Lung (tissue), 12 donors: ENCODE results near the gene NEB. TPM values are rescaled to one million over a fixed set of nuclear protein-coding genes. Genes with fewer than 3 reads are reported as not detected.

Source experiments
- ATAC-seq: fragments of 200-7000 bp; cut with Tn5 transposase; one replicate; pipeline ENCODE4 v1.9.1; 2020; ENCODE audit warnings: moderate number of reproducible peaks; ENCODE audit not compliant: insufficient read depth, low FRiP score
- DNase-seq, 3 donors: peaks; one replicate each; pipeline ENCODE4 v3.0.0-alpha.2; 2013 to 2017
- H3K27ac ChIP-seq, 2 donors: one replicate each; pipeline ENCODE4 v1.5.1; 2013; ENCODE audit warnings: mild to moderate bottlenecking in 2 of 2, moderate library complexity in 2 of 2, control low read depth in 1 of 2, inconsistent platforms in 1 of 2, low read depth in 1 of 2, low read length in 1 of 2
- H3K27me3 ChIP-seq, 3 donors: one replicate each; pipeline ENCODE4 v1.5.1; 2013; ENCODE audit warnings: low read length in 2 of 3; ENCODE audit not compliant: control insufficient read depth in 3 of 3, insufficient read depth in 3 of 3
- H3K36me3 ChIP-seq, 4 donors: one replicate each; pipeline ENCODE4 v1.5.1; 2013; ENCODE audit warnings: low read length in 4 of 4, mild to moderate bottlenecking in 1 of 4, moderate library complexity in 1 of 4; ENCODE audit not compliant: control insufficient read depth in 4 of 4, insufficient read depth in 4 of 4
- H3K4me1 ChIP-seq, 5 donors: one replicate each; pipeline ENCODE4 v1.5.1; 2013; ENCODE audit warnings: low read length in 5 of 5, mild to moderate bottlenecking in 2 of 5, moderate library complexity in 1 of 5; ENCODE audit not compliant: control insufficient read depth in 5 of 5, insufficient read depth in 5 of 5
- H3K4me3 ChIP-seq: one replicate; pipeline ENCODE4 v1.5.1; 2013; ENCODE audit warnings: mild to moderate bottlenecking, control low read depth, moderate library complexity
- H3K9ac ChIP-seq, 2 donors: one replicate each; pipeline ENCODE4 v1.5.1; 2013; ENCODE audit warnings: low read length in 2 of 2, control low read depth in 1 of 2; ENCODE audit not compliant: insufficient read depth in 1 of 2
- H3K9me3 ChIP-seq, 4 donors: one replicate each; pipeline ENCODE4 v1.5.1; 2013; ENCODE audit warnings: low read length in 3 of 4, mild to moderate bottlenecking in 1 of 4, moderate library complexity in 1 of 4; ENCODE audit not compliant: control insufficient read depth in 4 of 4, insufficient read depth in 3 of 4
- CTCF ChIP-seq: IDR thresholded peaks from 2 replicates; pipeline ENCODE4 v1.5.1; 2012; ENCODE audit warnings: mild to moderate bottlenecking; ENCODE audit errors: control extremely low read depth, extremely low read depth
- WGBS, 2 donors: extraction: QIAGEN DNeasy Blood & Tissue Kit; methylation state at CpG; one replicate each; pipeline ENCODE4 v1.1.7; 2013; 5-methylcytosine and 5-hydroxymethylcytosine counted together
- polyA plus RNA-seq, 2 donors: library from polyadenylated mRNA; stranded (reverse); fragments of 200-250 nt; gene quantifications; one replicate each; pipeline ENCODE4 v1.2.1, GENCODE V29; 2013
- total RNA-seq, 2 donors: library from RNA; depleted of rRNA in 1 of 2; stranded (reverse); fragments of >200 nt in 1 of 2; gene quantifications; one replicate each; pipeline ENCODE4 v1.2.1, GENCODE V29; 2014 to 2021
- donor health status: control.
- donor health status: control.
- donor health status: Bipolar disorder and iron deficiency.
- donor health status: healthy.
- donor health status: DM: yes; HTN: yes; CAD: no.

Gene NEB
- total and polyA plus RNA-seq, 4 donors: 0.52 to 2.1 (median 1.0) TPM

- no peak overlapping the region for H3K4me3 ChIP-seq
- ATAC-seq (no peak), DNase-seq (no peak)
- TF ChIP-seq CTCF: no peak
- no peaks in the 10 kb centered on the region for H3K27me3 ChIP-seq
- no peak overlapping the region for H3K27ac ChIP-seq
- H3K4me1 ChIP-seq: no peaks in the 10 kb centered on the region
- WGBS, 2 donors: 86 to 94% methylated on average over 5 of the region's 5 CpGs
- H3K9ac ChIP-seq: no peak overlapping the region
- no peaks in the 10 kb centered on the region for H3K9me3 ChIP-seq
- no peaks in the 10 kb centered on the region for H3K36me3 ChIP-seq
Measured at GRCh38 chr2:151721161-151721560, 13.1 kb downstream of the NEB start.

GRCh38 chr2:151720521-151720920 is 13.8 kb downstream of the NEB start:
- WGBS, 2 donors: 28 to 76% methylated on average over 1 of the region's 1 CpG
- Histone ChIP-seq H3K27me3 (no peaks in the 10 kb centered on the region), H3K9ac (no peak overlapping the region), H3K27ac (no peak overlapping the region), H3K36me3 (no peaks in the 10 kb centered on the region), H3K4me1 (no peaks in the 10 kb centered on the region), H3K4me3 (no peak overlapping the region), H3K9me3 (no peaks in the 10 kb centered on the region)
- no peak for ATAC-seq
- DNase-seq: no peak
- TF ChIP-seq CTCF: no peak

- Histone ChIP-seq H3K9me3 (no peaks in the 10 kb centered on the region), H3K4me1 (no peaks in the 10 kb centered on the region), H3K9ac (no peak overlapping the region), H3K4me3 (no peak overlapping the region), H3K27ac (no peak overlapping the region), H3K27me3 (no peaks in the 10 kb centered on the region), H3K36me3 (no peaks in the 10 kb centered on the region)
- 94 to 96% methylated on average over 4 of the region's 4 CpGs for WGBS, 2 donors
- DNase-seq: no peak
- no peak for TF ChIP-seq CTCF
- ATAC-seq: no peak
Measured at GRCh38 chr2:151718796-151719195, 15.5 kb downstream of the NEB start.

GRCh38 chr2:151718247-151718646 is 16.0 kb downstream of the NEB start:
- H3K9me3 ChIP-seq: no peaks in the 10 kb centered on the region
- H3K9ac ChIP-seq: no peak overlapping the region
- no peak for DNase-seq
- no peak for TF ChIP-seq CTCF
- H3K27ac ChIP-seq: no peak overlapping the region
- 95% methylated on average over 2 of the region's 2 CpGs for WGBS, 2 donors
- H3K36me3 ChIP-seq: no peaks in the 10 kb centered on the region
- no peak for ATAC-seq
- no peak overlapping the region for H3K4me3 ChIP-seq
- no peaks in the 10 kb centered on the region for H3K4me1 ChIP-seq
- no peaks in the 10 kb centered on the region for H3K27me3 ChIP-seq
